Activated CD8-positive, alpha-beta memory T cell treated with anti-CD3 and anti-CD28 coated beads, Interleukin-2, amount 50 U/mL, for 48 hours (primary cell): ENCODE measurements around the gene VWC2.

ENCODE experiments used
- DNase-seq: peaks from one replicate; pipeline ENCODE4 v3.0.0-alpha.2; 2020

VWC2 gene

GRCh38 chr7:49773218-49773935 is at the start of gene VWC2:
TSS of gene VWC2 (plus strand) at chr7:49773638. CDS start at chr7:49775436, 1,798 bp downstream.
- DNase-seq, result no peak

GRCh38 chr7:49724071-49724470 is 49.4 kb upstream of the VWC2 start:
- DNase-seq, result no peak

- no peak for DNase-seq
These were observed 41.6 kb upstream of the VWC2 start for GRCh38 chr7:49731836-49732235.

- no peak for DNase-seq
These were observed 10.8 kb upstream of the VWC2 start for GRCh38 chr7:49762666-49763065.

- DNase-seq, result no peak
These were observed 9.6 kb upstream of the VWC2 start for GRCh38 chr7:49763791-49764190.

GRCh38 chr7:49766966-49767365 is 6.5 kb upstream of the VWC2 start:
- no peak for DNase-seq

- DNase-seq, result no peak
These were observed 5.7 kb upstream of the VWC2 start for GRCh38 chr7:49767719-49768118.

GRCh38 chr7:49768254-49768653 is 5.2 kb upstream of the VWC2 start:
- DNase-seq, result no peak

GRCh38 chr7:49768835-49769234 is 4.6 kb upstream of the VWC2 start:
- DNase-seq, result no peak

GRCh38 chr7:49769285-49769857 is 4.1 kb upstream of the VWC2 start:
- DNase-seq, result no peak

- DNase-seq, result no peak
These were observed 2.6 kb upstream of the VWC2 start for GRCh38 chr7:49770838-49771237.

GRCh38 chr7:49771427-49772176 is 1.8 kb upstream of the VWC2 start:
- DNase-seq, result no peak

- no peak for DNase-seq
These were observed 571 bp upstream of the VWC2 start for GRCh38 chr7:49772916-49773217.

GRCh38 chr7:49773936-49774458 is 559 bp downstream of the VWC2 start:
- DNase-seq, result no peak

- DNase-seq, result no peak
These were observed 1.1 kb downstream of the VWC2 start for GRCh38 chr7:49774459-49775064.

- no peak for DNase-seq
These were observed 1.9 kb downstream of the VWC2 start for GRCh38 chr7:49775065-49775948.

- DNase-seq, result no peak
These were observed 2.6 kb downstream of the VWC2 start for GRCh38 chr7:49775949-49776443.

- no peak for DNase-seq
These were observed 3.6 kb downstream of the VWC2 start for GRCh38 chr7:49776994-49777393.

- DNase-seq, result no peak
These were observed 5.4 kb downstream of the VWC2 start for GRCh38 chr7:49778731-49779270.

- DNase-seq, result no peak
These were observed 7.5 kb downstream of the VWC2 start for GRCh38 chr7:49780953-49781352.

GRCh38 chr7:49781996-49782395 is 8.6 kb downstream of the VWC2 start:
- no peak for DNase-seq

GRCh38 chr7:49783446-49783845 is 10.0 kb downstream of the VWC2 start:
- DNase-seq, result no peak
